D721Med (cell line): Measurements from ENCODE around the gene TSPEAR.

ENCODE experiments used
- DNase-seq: peaks from one replicate; pipeline ENCODE4 v3.0.0; 2011; ENCODE audit warnings: low spot score; ENCODE audit not compliant: insufficient read length
- FAIRE-seq: peaks from 2 replicates; lab custom pipeline; 2011; peaks lifted over from hg19 to GRCh38; lab: Jason Lieb, UNC
- CTCF ChIP-seq: IDR thresholded peaks from 2 replicates; pipeline ENCODE4 v1.5.1; 2012; ENCODE audit warnings: mild to moderate bottlenecking, control low read depth; ENCODE audit not compliant: insufficient read depth; ENCODE audit errors: missing control alignments

The TSPEAR gene

GRCh38 chr21:44708213-44708865 is 3.0 kb downstream of the TSPEAR start:
- no peak for TF ChIP-seq CTCF
- DNase-seq (no peak), FAIRE-seq (no peak)

GRCh38 chr21:44706706-44707581 is 4.4 kb downstream of the TSPEAR start:
- FAIRE-seq, result no peak

GRCh38 chr21:44706026-44706705 is 5.2 kb downstream of the TSPEAR start:
- no peak for DNase-seq
- FAIRE-seq, result no peak
- TF ChIP-seq CTCF, result no peak

More at GRCh38 chr21:44706706-44707581, 4.4 kb downstream of the TSPEAR start:
- no peak for TF ChIP-seq CTCF
- DNase-seq, result no peak

GRCh38 chr21:44704636-44705001 is 6.8 kb downstream of the TSPEAR start:
- DNase-seq (no peak), FAIRE-seq (no peak)
- no peak for TF ChIP-seq CTCF

GRCh38 chr21:44703731-44704635 is 7.4 kb downstream of the TSPEAR start:
- no peak for FAIRE-seq
- no peak for DNase-seq
- no peak for TF ChIP-seq CTCF

- DNase-seq (no peak), FAIRE-seq (no peak)
- no peak for TF ChIP-seq CTCF
These were observed 8.2 kb downstream of the TSPEAR start for GRCh38 chr21:44702973-44703730.
